HG03460 (cell line): ENCODE measurements around the gene CDK10.

Source experiments
- ATAC-seq: cut with Tn5 transposase; IDR thresholded peaks from one replicate; pipeline ENCODE4 v1.9.1; 2021; ENCODE audit not compliant: unreplicated experiment

The CDK10 gene

DNA sequence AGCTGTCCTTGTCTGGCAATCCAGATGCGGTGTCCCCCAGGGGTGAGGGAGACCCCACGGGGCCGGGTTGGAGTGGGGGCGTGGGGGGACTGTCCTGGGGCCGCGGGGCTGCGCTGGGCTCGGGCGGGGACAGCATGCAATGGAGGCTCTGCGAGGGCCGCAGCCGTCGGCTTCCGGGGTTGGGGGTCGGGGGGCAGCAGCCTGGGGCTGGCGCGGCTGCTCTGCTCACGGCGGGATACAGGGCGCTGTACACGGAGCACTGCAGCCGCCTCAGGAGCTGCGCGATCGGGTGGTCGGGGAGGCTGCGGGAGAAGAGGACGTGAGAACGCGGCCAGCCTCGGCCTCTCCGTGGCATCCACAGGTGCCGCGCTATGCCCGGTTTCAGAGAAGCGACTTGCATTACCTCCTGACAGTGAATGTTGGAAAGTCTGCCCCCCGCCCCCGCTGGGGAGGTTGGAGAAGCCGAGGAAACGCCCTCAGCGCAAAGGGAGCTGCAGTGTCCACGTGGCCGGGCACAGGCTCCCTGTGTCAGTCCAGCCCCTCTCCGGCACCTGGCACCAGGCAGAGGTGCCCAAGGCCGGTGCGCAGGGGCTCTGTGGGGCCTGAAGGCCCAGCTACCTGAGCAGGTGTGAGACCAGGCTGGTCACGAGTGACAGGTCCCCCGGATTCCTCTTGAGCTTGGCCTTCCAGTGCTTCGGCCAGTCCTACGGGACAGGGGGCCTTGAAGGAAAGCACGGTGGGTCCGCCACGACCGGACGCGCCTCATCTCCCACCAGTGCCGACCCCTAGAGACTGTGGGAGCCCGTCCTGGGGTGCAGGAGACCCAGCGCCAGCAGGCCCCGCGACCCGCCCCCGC is 24.4 kb downstream of the CDK10 start:
- no peak for ATAC-seq

DNA sequence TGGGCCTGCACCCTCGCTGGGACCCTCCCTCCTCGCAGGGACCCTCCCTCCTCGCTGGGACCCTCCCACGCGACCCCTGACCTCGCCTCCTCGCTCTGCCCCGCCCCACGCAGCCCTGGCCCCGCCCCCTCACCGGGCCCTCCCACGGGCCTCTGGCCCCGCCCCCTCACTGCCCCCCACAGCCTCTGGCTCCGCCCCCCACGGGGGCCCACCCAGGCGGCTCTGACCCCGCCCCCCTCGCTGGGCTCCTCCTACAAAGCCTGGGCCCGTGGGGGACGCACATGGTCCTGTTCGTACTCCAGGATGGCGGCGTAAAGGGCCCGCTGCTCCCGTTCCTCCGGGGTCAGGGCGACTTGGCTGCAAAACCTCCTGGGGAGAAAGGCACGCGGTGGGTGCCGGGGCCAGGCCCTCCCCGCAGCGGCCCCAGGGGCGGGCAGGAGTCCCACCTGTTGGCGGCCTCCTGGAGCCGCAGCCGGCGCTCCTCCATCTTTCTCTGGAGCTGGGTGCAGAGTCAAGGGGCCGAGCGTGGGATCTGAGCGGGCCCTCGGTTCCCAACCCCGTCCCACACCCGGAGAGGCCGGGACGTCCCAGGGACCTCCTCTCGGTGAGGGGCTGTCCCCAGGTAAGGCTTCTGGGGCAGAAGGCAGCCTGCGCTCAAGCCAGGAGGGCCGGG is 25.2 kb downstream of the CDK10 start:
- peak; percentile 58 for ATAC-seq

DNA sequence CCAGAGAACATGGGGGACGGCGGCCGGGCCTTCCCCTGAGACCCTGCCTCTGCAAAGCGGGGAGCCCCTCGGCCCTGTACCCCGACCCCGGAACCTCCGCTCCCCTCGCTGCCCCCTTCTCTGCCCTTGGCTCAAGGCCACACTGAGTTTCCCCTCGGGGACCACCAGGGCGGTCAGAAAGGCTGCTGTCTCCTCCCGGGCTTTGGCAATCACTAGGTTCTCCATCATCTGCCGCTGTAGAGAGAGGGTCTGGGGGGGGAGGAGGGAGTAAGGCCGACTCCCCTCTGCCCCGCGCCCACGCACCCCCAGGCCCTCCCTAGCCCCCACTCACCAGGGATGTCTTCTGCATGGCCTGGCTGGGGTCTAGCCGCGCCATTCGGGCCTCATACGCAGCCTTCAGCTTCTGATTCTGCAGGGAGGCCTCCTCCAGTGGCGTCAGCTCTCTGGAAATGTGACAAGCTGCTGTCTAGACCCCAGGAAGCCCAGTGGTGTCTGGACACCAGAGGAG is 25.8 kb downstream of the CDK10 start:
- peak; percentile 22 for ATAC-seq

DNA sequence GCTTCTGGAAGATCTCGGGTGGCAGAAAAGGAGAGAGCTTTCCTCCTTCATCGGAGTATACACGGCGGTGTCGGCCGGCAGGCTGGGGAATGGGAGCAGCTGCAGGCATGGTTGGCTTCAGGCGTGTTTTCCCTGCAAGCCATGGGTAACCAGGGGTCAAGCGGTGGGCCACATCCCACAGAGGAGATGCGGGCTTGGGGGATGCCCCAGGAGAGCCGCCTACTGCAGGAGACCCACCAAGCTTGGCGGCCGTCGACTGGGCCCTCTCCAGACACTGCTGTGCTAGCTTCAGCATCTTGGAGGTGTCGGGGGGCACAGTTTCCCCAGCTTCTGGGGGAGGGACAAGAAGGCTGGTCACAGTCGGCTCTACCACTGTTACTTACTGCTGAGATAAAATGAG is 30.0 kb downstream of the CDK10 start:
- ATAC-seq, result no peak

DNA sequence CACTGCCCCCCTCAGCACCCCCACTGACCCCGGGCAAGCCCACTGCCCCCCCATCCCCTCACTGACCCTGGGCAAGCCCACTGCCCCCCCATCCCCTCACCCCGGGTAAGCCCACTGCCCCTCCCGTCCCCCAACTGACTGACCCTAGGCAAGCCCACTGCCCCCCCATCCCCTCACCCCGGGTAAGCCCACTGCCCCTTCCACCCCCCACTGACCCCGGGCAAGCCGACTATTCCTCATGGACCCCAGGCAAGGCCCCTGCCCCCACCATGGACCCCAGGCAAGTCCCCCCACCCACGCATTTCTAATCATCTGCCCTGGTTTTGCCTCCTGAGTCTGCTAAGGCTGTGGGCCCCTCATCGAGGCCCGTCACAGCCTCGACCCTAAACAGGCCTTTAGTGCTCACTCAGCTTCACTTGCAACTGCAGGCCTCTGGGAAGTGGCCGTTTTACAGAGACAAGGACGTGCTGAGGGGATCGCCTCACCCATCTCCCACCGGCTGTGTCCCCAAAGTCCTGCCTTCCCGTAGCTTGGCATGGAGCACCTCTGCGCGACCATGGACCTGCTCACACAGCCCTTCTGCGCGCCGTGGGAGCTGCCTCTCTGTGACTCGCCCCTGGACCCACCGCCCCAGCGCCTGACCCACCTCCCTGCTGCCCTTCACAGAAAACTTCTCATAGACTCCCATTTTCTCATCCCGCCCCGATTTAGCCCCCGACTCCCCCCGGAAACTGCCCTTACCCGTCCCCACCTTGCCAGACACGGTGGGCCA is 30.6 kb downstream of the CDK10 start:
- ATAC-seq, result no peak

DNA sequence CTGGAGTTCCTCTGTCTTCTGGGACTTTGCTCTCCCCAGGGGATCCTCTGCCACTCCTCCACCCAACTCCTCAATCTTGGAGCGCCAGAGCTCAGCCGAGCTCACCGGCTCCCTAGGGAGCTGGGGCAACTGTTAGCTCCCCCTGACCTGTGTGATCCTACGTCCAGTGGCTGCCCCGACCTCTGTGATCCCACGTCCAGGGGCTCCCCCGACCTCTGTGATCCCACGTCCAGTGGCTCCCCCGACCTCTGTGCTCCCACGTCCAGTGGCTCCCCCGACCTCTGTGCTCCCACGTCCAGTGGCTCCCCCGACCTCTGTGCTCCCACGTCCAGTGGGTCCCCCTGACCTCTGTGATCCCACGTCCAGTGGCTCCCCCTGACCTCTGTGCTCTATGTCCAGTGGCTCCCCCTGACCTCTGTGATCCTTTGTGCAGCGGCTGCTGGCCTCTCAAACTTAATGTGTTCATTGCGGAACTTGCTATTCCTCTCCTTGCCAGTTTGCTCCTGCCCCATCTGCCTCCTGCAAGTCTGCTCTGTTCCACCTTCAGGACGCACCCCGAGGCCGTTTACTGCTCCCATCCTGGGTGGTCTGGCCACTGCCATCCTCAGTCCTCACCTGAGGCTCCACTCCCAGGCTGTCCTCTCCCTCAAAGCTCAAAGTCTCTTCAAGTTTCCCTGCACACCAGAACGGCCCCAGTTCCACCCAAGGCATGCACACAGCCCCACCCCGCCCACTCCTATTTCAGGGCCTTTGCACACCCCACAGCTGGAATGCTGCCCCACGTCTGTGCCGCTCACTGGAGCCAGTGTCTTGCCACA is 31.4 kb downstream of the CDK10 start:
- ATAC-seq, result no peak

DNA sequence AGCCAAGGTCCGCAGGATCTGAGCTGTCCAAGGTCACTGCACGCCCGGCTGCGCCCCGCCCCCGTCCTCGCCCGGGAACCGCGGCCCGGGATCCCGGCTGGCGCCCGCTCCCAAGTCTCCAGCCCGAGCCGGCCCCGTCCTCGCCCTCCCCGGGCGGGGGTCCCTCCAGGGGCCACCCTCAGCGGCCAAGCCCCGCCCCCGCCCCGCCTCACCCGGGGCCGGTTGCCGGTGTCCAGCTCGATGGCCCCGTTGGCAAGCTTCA is 34.0 kb downstream of the CDK10 start:
- peak; percentile 3 for ATAC-seq

DNA sequence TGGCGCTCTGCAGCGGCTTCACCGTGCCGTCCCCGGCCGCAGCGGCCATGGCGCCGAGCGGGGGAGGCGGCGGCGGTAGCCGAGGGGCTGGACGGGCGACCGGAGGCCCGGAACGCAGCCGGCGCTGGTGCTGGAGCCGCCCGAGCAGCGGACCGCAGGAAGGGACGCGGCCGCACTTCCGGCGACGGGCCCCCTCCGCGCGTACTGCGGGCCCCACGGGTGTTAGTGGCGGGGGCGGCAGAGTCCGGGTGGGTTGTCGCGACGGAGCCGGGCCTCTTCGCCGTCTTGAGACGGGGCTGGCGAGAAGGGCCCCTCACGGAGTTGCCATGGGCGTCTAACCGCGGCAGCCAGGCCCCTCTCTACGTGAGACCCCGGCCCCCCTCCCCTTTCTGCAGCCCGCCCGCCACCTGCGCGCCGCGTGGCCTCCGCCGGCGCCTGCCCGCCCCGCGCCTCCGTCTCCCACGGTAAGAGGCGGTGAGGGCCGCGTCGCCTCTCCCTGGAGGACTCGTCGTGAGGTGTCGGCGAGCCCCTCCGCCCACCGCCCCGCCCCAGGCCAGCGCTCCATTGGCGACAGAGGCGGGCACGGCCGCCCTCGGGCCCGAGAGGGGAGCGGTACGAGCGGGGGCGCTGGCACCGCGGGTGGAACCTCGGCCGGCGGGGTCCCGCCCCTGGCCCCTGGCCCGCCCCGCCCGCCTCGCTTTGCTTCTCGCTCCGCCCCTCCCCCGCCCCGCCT is 34.5 kb downstream of the CDK10 start, which contains the start of the genes VPS9D1 and ZNF276:
VPS9D1 (minus strand) TSS at position 86 of the 733 bp plus-strand sequence; CDS start at position 49, 37 bp downstream.
ZNF276 (plus strand) TSS at position 725 of the 733 bp plus-strand sequence. CDS start 104 bp downstream, outside the sequence.
- peak; percentile 46 for ATAC-seq

DNA sequence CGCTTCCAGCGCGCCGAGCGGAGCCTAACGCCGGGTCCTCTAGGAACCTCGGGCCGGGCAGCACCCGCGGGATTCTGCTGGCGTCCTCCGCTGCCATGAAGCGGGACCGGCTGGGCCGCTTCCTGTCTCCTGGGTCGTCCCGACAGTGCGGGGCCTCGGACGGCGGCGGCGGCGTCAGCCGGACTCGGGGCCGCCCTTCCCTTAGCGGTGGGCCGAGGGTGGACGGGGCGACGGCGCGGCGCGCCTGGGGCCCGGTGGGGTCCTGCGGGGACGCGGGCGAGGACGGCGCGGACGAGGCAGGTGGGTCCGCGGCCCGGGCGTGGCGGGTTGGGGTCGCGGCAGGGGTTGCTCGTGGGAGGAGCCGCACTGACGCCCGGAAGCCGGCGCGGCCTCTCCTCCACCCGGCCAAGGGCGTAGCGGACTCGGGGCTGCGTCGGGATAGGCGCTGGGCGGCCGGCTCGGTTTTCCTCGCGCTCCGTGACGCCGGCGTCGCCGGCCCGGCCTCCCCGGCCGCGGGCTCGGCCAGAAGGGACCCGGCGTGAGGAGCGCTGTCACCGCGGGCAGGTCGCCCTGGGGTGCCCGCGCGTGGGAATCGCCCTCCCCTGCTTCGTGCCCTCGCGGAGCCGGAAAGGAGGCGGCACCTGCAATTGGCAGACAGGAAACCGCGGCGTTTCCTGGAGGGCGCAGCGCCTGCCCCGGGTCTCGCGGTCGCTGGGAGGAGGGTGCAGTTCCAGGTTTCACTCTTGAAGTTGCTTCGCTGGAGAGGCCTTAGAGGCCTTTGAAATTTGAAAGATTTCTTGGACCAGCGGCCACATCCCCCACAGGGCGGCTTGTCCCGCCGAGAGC is 35.3 kb downstream of the CDK10 start:
- ATAC-seq, result peak; percentile 30

DNA sequence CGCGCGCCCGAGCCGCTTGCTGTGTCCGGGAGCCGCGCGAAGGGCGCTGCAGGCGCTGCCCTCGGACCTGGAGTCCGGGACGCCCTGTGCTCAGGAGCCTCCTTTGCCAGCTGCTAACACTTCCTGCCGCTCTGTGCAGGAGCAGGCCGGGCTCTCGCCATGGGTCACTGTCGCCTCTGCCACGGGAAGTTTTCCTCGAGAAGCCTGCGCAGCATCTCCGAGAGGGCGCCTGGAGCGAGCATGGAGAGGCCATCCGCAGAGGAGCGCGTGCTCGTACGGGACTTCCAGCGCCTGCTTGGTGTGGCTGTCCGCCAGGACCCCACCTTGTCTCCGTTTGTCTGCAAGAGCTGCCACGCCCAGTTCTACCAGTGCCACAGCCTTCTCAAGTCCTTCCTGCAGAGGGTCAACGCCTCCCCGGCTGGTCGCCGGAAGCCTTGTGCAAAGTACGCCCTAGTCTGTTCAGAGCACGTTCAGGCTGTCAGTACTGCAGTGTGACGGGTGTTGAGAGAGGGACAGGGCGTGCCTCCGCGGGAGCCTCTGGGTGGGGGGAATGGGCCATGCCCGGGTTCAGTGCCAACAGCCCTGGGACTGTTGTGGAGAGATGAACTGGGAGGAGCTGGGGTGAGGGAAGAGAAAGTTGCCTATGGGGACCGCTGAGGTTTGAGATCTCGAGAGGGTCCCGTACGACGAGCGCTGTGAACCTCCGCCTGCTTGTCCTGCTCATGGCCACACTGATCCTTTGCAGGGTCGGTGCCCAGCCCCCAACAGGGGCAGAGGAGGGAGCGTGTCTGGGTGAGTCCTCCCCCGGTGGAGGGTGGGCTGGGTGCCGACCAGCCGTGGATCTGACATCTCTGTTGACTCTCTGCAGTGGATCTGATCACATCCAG is 36.1 kb downstream of the CDK10 start:
- ATAC-seq, result no peak

DNA sequence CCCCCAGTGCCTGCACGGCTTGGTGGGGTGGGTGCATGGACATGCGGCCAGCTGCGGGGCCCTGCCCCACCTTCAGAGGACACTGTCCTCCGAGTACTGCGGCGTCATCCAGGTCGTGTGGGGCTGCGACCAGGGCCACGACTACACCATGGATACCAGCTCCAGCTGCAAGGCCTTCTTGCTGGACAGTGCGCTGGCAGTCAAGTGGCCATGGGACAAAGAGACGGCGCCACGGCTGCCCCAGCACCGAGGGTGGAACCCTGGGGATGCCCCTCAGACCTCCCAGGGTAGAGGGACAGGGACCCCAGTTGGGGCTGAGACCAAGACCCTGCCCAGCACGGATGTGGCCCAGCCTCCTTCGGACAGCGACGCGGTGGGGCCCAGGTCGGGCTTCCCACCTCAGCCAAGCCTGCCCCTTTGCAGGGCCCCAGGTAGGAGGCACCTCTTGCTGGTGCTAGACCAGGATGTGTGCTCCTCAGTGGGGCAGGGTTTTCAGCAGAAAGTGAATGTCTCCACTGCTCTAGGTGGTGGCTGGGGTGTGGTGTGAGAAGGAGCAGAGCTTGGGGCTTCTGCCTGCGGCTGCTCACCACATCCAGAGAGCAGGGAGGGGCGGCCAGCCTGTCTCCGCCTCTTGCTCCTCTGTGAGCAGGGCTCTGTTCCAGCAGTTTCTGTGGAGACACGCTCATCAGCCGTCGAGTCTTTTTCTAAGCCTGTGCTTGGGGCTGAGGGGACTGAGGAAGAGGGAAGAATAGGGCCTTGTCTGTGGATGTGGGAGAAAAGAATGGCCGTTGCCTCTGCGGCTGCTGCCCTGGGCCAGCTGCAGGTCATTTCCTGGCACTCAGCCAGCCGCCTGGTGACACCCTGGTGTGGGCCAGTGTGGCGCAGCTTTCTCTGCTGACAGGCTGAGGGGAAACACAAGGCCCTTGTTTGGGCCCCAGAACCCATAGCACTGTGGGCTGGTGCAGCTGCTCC is 37.1 kb downstream of the CDK10 start:
- ATAC-seq, result no peak

DNA sequence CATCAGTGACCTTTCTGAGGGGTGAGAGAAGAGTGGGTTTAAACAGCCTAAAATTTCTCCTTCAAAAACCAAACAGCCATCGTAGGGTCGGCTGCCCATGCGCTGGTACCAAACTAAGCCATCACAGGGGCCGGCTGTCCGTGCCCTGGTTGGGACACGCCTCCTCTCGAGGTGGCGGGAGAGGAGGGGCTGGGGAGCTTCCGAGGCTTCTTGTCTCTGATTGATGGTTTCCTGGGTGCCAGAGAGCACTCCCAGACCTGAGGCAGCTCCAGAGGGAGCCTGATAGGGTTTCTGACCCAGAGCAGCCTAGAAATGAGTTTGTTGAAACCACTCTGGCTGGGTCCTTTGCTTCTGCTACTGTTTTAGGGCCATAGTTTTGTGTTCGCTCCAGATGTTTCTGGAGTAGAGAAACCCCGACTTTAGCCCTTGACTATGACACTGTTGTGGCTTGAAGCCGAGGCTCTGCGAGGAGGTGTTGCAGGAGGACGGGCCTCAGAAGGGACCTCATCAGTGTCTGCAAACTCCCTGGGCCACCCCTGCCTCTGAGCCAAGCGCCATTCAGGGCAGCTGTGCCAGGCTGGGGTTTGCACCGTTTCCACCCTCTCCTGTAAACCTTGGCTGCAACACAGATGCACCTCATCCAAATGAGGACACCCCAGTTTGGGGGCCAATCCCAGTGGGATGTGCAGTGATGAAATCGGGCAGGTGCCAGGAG is 41.1 kb downstream of the CDK10 start:
- no peak for ATAC-seq

DNA sequence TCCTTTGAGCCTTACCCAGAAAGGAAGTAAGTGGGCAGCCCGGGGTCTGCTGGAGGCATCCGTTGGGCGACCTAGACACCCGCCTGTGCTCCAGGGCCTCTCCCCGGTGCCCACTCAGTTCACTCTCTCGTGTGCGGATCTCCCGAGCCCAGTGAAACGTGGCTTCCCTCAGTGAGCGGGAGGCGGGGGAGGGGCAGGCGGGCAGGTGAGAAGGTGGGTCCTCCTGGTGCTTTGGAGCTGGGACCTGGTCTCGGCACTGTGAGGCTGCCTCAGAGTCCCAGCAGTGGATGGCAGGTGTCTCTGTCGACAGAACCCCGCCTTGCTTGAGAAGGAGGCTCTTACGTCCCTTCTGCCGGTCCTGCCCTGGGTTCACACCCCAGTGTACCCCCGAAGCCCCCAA is 42.8 kb downstream of the CDK10 start:
- ATAC-seq, result no peak

DNA sequence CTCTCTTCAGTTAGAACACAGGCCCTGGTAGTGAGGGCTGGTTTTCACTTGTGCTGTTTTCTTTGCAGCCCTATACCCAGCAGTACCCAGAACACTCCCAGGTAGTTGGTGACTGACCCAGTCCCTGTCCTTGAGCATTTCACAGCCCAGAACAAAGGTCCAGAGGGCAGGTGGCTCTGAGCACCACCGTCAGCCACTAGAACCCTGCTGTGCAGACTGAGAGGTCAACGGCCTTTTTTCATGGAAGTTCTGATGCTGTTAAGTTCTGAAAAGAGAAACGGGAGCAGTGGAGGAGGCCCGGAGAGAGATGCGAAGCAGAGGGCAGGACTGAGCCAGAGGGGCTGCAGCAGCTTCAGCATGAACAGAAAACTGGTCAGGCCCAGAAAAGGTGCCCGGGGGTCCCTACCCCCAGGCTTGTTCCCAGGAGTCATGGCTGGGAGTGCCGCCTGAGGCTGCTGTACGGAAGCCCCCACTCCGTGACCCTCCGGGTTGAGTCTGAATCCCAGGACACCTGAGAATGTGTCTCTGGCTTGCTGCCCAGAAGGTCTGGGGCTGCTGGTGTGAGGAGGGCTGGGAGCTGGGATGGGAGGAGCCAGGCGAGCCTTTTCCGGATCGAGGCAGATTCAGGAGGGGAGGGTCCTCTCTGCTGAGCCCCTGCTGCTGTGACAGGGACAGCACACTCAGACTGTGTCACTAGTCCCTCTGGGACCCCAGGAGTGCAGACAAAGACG is 43.5 kb downstream of the CDK10 start:
- no peak for ATAC-seq

DNA sequence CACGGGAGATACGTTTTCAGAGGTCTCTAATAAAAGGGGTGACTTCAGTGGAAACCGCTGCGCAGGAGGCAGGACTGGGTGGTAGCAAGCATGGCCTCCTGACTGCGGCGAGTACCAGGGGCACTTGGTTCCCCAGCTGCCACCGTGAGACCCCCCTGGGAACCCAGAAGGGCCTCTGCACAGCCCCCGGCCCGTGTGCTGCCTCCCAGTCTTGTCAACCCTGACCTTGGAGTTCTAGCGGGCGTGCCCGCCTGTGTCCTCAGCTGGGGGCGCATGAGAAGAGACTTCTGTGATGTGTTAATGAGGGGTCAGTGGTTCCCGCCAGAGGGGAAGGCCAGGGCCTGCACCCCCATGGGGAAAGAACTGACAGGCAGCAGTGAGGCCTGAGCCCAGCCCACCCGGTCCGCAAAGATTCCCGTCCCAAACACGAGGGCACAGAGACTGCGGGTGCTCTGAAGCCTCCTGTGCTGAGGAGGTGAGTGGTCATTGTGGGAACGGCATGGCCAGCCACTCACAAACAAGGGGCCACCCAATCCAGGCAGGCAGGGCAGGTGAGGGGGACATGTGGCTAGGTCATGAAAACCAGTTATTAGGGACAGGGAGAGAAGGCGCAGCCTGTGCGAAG is 44.2 kb downstream of the CDK10 start:
- ATAC-seq, result no peak
